Naive thymus-derived CD4-positive, alpha-beta T cell (primary cell): Measurements from ENCODE around the gene TRIP13. TPM values are rescaled to one million over a fixed set of nuclear protein-coding genes. Genes with fewer than 3 reads are reported as not detected.

Experiments
- ATAC-seq: fragments of 150-1000 bp; cut with Tn5 transposase; 2 replicates; pipeline ENCODE4 v1.10.0; 2021; ENCODE audit warnings: mild to moderate bottlenecking, moderate library complexity
- CTCF ChIA-PET: fragments of 350-600 bp; sonication (Branson Sonifier 250); formaldehyde crosslinking; loops from one replicate; lab custom pipeline; 2021; ENCODE audit warnings: antibody characterized with exemption; lab: Charles Lee
- POLR2A ChIA-PET: fragments of 350-600 bp; sonication (Branson Sonifier 250); formaldehyde crosslinking; loops from one replicate; lab custom pipeline; 2021; ENCODE audit warnings: antibody characterized with exemption, inconsistent platforms; lab: Charles Lee
- DNase-seq, 9 donors: peaks; one replicate each; pipeline versions ENCODE4 v3.0.0 to v3.0.0-alpha.2; 2020 to 2022; ENCODE audit warnings: mixed read lengths in 1 of 9
- H3K27ac ChIP-seq: one replicate; pipeline ENCODE4 v1.7.0; 2013; ENCODE audit warnings: mild to moderate bottlenecking, low read depth, low read length, moderate library complexity
- H3K27me3 ChIP-seq, 2 donors: one replicate each; pipeline ENCODE4 v1.7.0; 2013; ENCODE audit warnings: low read length in 2 of 2, mild to moderate bottlenecking in 2 of 2, moderate library complexity in 2 of 2; ENCODE audit not compliant: control insufficient read depth in 2 of 2, insufficient read depth in 2 of 2
- H3K36me3 ChIP-seq, 3 experiments: 1 replicate in 2 of 3; 2 replicates in 1 of 3; pipeline ENCODE4 v1.7.0; 2013; ENCODE audit warnings: low read length in 3 of 3, mild to moderate bottlenecking in 3 of 3, moderate library complexity in 1 of 3; ENCODE audit not compliant: insufficient read depth in 3 of 3, control insufficient read depth in 2 of 3
- H3K4me1 ChIP-seq, 2 donors: one replicate each; pipeline ENCODE4 v1.7.0; 2013; ENCODE audit warnings: low read length in 2 of 2, mild to moderate bottlenecking in 2 of 2, moderate library complexity in 1 of 2; ENCODE audit not compliant: control insufficient read depth in 2 of 2, insufficient read depth in 2 of 2
- H3K4me3 ChIP-seq: 2 replicates; pipeline ENCODE4 v1.7.0; 2013; ENCODE audit warnings: mild to moderate bottlenecking, low read length
- H3K9me3 ChIP-seq, 3 experiments: 1 replicate in 2 of 3; 2 replicates in 1 of 3; pipeline ENCODE4 v1.7.0; 2013; ENCODE audit warnings: low read length in 3 of 3; ENCODE audit not compliant: control insufficient read depth in 2 of 3
- H3K27ac Mint-ChIP-seq, 9 donors: one replicate each; pipeline ENCODE4 v1.8.0; 2020 to 2022; ENCODE audit warnings: mixed read lengths in 9 of 9, mild to moderate bottlenecking in 8 of 9, moderate library complexity in 5 of 9, inconsistent platforms in 2 of 9
- H3K27me3 Mint-ChIP-seq, 5 donors: one replicate each; pipeline ENCODE4 v1.8.0; 2021 to 2022; ENCODE audit warnings: mixed read lengths in 5 of 5, mild to moderate bottlenecking in 1 of 5
- H3K36me3 Mint-ChIP-seq, 5 donors: one replicate each; pipeline ENCODE4 v1.8.0; 2020 to 2022; ENCODE audit warnings: mixed read lengths in 5 of 5, mild to moderate bottlenecking in 3 of 5, inconsistent platforms in 1 of 5
- H3K4me1 Mint-ChIP-seq, 7 donors: one replicate each; pipeline ENCODE4 v1.8.0; 2020 to 2022; ENCODE audit warnings: mixed read lengths in 7 of 7, mild to moderate bottlenecking in 3 of 7, inconsistent platforms in 1 of 7
- H3K4me3 Mint-ChIP-seq, 10 donors: one replicate each; pipeline ENCODE4 v1.8.0; 2020 to 2022; ENCODE audit warnings: mild to moderate bottlenecking in 10 of 10, mixed read lengths in 10 of 10, moderate library complexity in 6 of 10, inconsistent platforms in 2 of 10
- H3K9me3 Mint-ChIP-seq, 11 donors: one replicate each; pipeline ENCODE4 v1.8.0; 2020 to 2022; ENCODE audit warnings: mixed read lengths in 11 of 11, mild to moderate bottlenecking in 4 of 11, inconsistent platforms in 1 of 11, moderate library complexity in 1 of 11
- intact Hi-C, 2 donors: fragments of 100-400 bp; cut with micrococcal nuclease; formaldehyde crosslinking; loops; one replicate each; pipeline ENCODE4 v1.15.1; 2023
- polyA plus RNA-seq, 2 donors: library from polyadenylated mRNA; unstranded; fragments of 300-500 nt; fragmentation: Illumina TruSeq; gene quantifications; one replicate each; pipeline ENCODE4 v1.2.3, GENCODE V29; 2021
- total RNA-seq, 6 experiments: library from RNA in 5 of 6; stranded (reverse) in 5 of 6; gene quantifications; 1 replicate in 5 of 6; 2 replicates in 1 of 6; pipeline ENCODE4 v1.2.3 and lab custom pipeline; 2021 to 2026

TRIP13 gene
- total and polyA plus RNA-seq, 7 experiments from 2014 or later, result 0.39 to 23.5 (median 0.57) TPM; not detected in 1

DNA sequence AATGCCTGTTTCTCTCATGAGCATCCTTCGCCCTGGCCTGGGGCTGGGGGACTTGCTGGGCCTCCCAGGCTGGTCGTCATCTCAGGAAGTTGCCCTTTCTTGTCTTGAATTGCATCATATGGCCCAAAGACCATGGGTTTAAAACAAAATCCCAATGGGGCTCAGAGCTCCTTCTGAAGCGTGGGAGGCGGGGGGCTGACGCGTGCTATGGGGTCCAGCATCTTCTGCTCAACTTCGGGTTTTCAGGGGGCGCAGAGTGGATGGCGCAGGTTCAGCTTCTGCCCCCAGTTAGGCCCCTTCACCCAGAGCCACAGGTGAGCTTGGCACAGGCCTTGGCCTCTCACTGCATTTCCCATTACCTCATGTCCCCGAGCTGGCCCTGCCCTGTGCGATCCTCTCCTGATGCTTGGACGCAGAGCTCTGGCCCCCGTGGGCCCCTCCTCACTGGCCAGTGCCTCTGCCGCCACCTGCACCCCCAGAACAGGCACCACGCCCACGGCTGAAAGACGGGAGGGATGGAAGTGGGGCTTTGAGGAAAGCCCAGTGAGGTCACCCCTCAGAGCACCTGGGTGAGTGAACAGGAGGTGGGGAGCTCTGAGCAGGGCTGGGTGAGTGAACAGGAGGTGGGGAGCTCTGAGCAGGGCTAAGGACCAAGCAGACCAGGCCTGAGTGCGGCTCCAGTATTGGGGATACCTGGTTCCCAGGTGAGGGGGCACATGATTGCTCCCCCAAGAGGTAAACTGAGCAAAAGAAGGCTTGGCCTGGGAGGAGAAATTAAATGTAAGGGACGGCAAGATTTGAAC, 56.0 kb downstream of the TRIP13 start:
- H3K27me3 ChIP-seq, result no peaks in the 10 kb centered on the region
- intact Hi-C loops, result no loop called here
- no peaks in the 10 kb centered on the region for H3K36me3 ChIP-seq
- Mint-ChIP-seq H3K27me3 (peaks cover 27 to 60% (median 40%) of the 10 kb centered on the region in 5 donors), H3K27ac (no peak overlapping the region), H3K36me3 (peaks cover 0 to 8% (median 0%) of the 10 kb centered on the region in 5 donors), H3K9me3 (peaks cover 0 to 3% (median 0%) of the 10 kb centered on the region in 11 donors), H3K4me3 (no peak overlapping the region), H3K4me1 (peaks cover 0 to 7% (median 0%) of the 10 kb centered on the region in 7 donors)
- no peaks in the 10 kb centered on the region for H3K9me3 ChIP-seq
- POLR2A ChIA-PET, result no interaction called here
- H3K27ac ChIP-seq, result no peak overlapping the region
- no peak overlapping the region for H3K4me3 ChIP-seq
- no peak for ATAC-seq
- CTCF ChIA-PET, result no interaction called here
- no peak for DNase-seq
- no peaks in the 10 kb centered on the region for H3K4me1 ChIP-seq

DNA sequence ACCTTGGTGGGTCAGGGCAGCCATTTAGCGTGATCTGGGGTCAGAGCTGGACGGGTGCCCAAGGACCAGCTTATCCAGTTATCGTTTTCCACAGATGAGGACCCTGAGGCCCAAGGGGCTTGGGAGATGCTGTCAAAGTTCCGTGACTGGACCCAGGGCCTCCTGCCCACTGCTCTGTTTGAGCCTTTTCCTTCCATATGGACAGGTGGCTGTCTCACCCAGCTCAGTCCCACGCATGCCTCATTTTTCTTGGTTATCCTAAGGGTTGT, 56.5 kb downstream of the TRIP13 start:
- ChIA-PET CTCF (no interaction called here), POLR2A (no interaction called here)
- H3K9me3 Mint-ChIP-seq, result peaks cover 0 to 3% (median 0%) of the 10 kb centered on the region in 11 donors
- no peak for DNase-seq
- ATAC-seq, result no peak
- peaks cover 0 to 9% (median 0%) of the 10 kb centered on the region in 7 donors for H3K4me1 Mint-ChIP-seq
- intact Hi-C loops, result no loop called here
- Histone ChIP-seq H3K4me1 (no peaks in the 10 kb centered on the region), H3K27me3 (no peaks in the 10 kb centered on the region), H3K27ac (no peak overlapping the region), H3K9me3 (no peaks in the 10 kb centered on the region), H3K4me3 (no peak overlapping the region), H3K36me3 (no peaks in the 10 kb centered on the region)
- no peak overlapping the region for H3K27ac Mint-ChIP-seq
- H3K4me3 Mint-ChIP-seq, result no peak overlapping the region
- peaks cover 0 to 8% (median 0%) of the 10 kb centered on the region in 5 donors for H3K36me3 Mint-ChIP-seq
- H3K27me3 Mint-ChIP-seq, result peaks cover 24 to 61% (median 41%) of the 10 kb centered on the region in 5 donors

DNA sequence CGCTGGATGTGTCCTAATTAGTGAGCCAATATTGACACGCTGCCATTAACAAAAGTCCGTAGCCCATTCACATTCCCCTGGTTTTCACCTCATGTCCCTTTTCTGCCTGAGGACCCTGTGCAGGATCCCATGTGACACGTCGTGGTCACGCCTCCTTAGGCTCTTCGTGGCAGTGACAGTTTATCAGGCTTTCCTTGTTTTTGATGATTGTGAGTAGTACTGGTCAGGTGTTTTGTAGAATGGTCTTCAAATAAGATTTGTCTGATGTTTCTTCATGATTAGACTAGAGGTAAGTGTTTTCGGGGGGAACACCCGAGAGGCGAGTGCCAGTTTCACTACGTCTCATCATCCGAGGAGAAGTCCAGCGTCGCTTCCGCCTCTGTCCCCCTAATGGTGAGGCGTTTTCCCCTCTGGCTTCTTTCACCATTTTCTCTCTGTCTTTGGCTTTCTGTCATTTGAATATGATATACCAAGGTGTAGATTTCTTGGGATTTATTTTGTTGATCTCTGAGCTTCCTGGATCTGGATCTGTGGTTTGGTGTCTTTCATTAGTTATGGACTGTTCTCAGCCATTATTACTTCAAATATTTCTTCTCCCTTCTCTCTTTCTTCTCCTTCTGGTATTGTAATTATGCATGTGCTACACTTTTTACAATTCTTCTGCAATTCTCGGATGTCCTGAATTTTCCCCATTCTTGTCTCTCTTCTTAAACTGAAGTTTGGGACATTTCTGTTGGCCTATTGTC, 57.3 kb downstream of the TRIP13 start:
- H3K4me1 Mint-ChIP-seq, result peaks cover 0 to 9% (median 0%) of the 10 kb centered on the region in 7 donors
- intact Hi-C loops, result no loop called here
- no peak overlapping the region for H3K27ac Mint-ChIP-seq
- Histone ChIP-seq H3K4me3 (no peak overlapping the region), H3K27me3 (no peaks in the 10 kb centered on the region), H3K4me1 (no peaks in the 10 kb centered on the region), H3K27ac (no peak overlapping the region), H3K9me3 (no peaks in the 10 kb centered on the region), H3K36me3 (no peaks in the 10 kb centered on the region)
- ChIA-PET CTCF (no interaction called here), POLR2A (no interaction called here)
- peaks cover 0 to 3% (median 0%) of the 10 kb centered on the region in 11 donors for H3K9me3 Mint-ChIP-seq
- peaks cover 0 to 8% (median 0%) of the 10 kb centered on the region in 5 donors for H3K36me3 Mint-ChIP-seq
- H3K27me3 Mint-ChIP-seq, result peaks cover 17 to 55% (median 36%) of the 10 kb centered on the region in 5 donors
- ATAC-seq, result no peak
- DNase-seq, result no peak
- H3K4me3 Mint-ChIP-seq, result no peak overlapping the region

DNA sequence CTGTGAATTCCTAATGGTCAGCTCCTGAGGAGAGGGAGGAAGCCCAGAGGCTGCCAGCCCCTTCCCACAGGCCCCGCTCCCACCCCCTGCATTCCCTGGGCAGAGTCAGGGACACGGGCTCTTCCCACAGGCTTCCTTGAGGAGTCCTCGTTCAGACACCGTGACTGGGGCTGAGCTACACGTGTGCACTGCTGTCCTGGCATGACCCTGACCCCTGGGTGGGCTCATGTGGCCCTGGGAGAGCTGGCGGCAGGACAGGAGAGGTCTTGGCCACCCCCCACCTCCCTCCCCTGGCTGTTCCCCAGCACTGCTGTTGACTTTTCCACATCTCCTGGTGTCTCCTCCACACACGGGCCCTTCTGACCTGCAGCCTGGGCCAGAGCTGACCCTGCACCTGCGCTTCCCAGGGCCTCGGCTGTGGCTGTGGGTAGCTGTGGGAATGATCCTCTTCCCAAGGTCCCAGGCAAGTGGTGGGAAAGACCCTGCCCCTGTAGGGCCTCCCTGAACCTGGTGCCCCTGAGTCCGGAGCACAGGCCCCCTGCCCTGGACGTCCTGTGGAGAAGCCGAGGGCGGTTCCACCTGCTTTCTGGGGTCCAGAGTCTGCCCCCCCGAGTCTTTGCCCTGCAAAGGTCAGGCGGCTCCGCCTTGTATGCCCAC, 59.4 kb downstream of the TRIP13 start:
- Histone ChIP-seq H3K27me3 (no peaks in the 10 kb centered on the region), H3K9me3 (no peaks in the 10 kb centered on the region), H3K27ac (no peak overlapping the region), H3K4me3 (no peak overlapping the region), H3K4me1 (peaks cover 3 to 5% of the 10 kb centered on the region in 2 donors), H3K36me3 (no peaks in the 10 kb centered on the region)
- intact Hi-C loops, result no loop called here
- H3K4me3 Mint-ChIP-seq, result no peak overlapping the region
- peaks cover 19 to 58% (median 39%) of the 10 kb centered on the region in 5 donors for H3K27me3 Mint-ChIP-seq
- peaks cover 0 to 8% (median 0%) of the 10 kb centered on the region in 5 donors for H3K36me3 Mint-ChIP-seq
- CTCF ChIA-PET, result interaction anchor here (0.8 kb wide), 1 partner anchor 29 kb away, joined by 4 read pairs; no protein-coding TSS in a partner anchor
- POLR2A ChIA-PET, result interaction anchor here (0.8 kb wide), 1 partner anchor 432 kb away, joined by 5 read pairs; no protein-coding TSS in a partner anchor
- ATAC-seq (no peak), DNase-seq (no peak)
- H3K9me3 Mint-ChIP-seq, result peaks cover 0 to 3% (median 0%) of the 10 kb centered on the region in 11 donors
- peaks cover 0 to 19% (median 5%) of the 10 kb centered on the region in 7 donors for H3K4me1 Mint-ChIP-seq
- H3K27ac Mint-ChIP-seq, result no peak overlapping the region

DNA sequence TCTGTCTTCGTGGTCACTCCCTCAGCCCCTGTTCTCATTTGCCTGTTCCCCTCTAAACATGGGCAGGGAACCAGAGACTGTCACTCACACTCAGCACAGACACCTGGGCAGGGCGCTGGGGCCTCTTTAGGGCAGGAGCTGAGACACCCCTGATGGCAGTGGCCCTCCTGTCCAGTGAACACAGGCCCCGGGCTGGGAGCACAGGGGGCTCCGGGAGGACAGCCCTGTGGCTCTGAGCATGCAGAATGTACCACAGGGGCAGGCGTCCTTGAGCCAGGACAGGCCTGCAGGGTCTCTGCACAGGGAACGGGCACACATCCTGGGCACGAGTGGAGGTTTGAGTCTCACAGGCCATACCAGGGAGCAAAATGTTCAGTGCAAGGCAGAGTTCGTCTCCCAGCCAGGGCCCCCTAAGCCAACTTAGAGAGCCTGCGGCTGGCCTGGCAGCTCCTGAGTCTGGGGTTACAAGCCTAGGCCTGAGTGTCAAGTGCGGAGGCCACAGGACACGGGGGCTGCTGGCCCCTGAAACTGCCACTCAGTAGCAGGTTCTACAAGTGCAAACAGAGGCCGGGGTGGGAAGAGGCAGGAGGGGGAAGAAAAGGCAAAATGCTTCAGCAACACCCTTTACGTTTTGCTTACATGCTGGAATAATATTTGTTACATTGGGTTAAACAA, 60.0 kb downstream of the TRIP13 start:
- Histone ChIP-seq H3K9me3 (no peaks in the 10 kb centered on the region), H3K36me3 (no peaks in the 10 kb centered on the region), H3K27me3 (no peaks in the 10 kb centered on the region), H3K4me3 (no peak overlapping the region), H3K27ac (no peak overlapping the region), H3K4me1 (peaks cover 7 to 10% of the 10 kb centered on the region in 2 donors)
- Mint-ChIP-seq H3K36me3 (peaks cover 0 to 8% (median 0%) of the 10 kb centered on the region in 5 donors), H3K4me1 (peaks cover 0 to 26% (median 11%) of the 10 kb centered on the region in 7 donors), H3K27me3 (peaks cover 19 to 54% (median 34%) of the 10 kb centered on the region in 5 donors), H3K9me3 (peaks cover 0 to 3% (median 0%) of the 10 kb centered on the region in 11 donors), H3K4me3 (no peak overlapping the region), H3K27ac (no peak overlapping the region)
- no peak for DNase-seq
- ATAC-seq, result no peak
- ChIA-PET POLR2A (no interaction called here), CTCF (no interaction called here)
- intact Hi-C loops, result no loop called here
